Ureter (tissue), 1 donor: ENCODE data around the gene PCDHB9. TPM values are rescaled to one million over a fixed set of nuclear protein-coding genes. Genes with fewer than 3 reads are reported as not detected.
"Not testable (repeated sequence)": the region's sequence is repeated elsewhere in the genome, so short reads cannot be mapped to it uniquely, and the experiment has no call there.

Source experiments
- DNase-seq: peaks from one replicate; pipeline ENCODE4 v3.0.0-alpha.2; 2020; ENCODE audit warnings: low spot score
- total RNA-seq: library from RNA; stranded (reverse); gene quantifications from one replicate; pipeline ENCODE4 v1.2.4, GENCODE V29; 2023
- donor health status: DM: yes; HTN: yes; CAD: no.

The PCDHB9 gene
- 1.9 TPM for total RNA-seq

- no peak for DNase-seq
Measured at GRCh38 chr5:141186897-141187512, at the start of gene PCDHB9. Gene PCDHB9 (plus strand): TSS chr5:141187161. CDS start chr5:141187319, 158 bp downstream.

DNA sequence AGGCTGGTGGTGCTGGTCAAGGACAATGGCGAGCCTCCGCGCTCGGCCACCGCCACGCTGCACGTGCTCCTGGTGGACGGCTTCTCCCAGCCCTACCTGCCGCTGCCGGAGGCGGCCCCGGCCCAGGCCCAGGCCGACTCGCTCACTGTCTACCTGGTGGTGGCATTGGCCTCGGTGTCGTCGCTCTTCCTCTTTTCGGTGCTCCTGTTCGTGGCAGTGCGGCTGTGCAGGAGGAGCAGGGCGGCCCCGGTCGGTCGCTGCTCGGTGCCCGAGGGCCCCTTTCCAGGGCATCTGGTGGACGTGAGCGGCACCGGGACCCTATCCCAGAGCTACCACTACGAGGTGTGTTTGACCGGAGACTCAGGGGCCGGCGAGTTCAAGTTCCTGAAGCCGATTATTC, 49.6 kb upstream of the PCDHB9 start:
- not testable (repeated sequence) for DNase-seq

DNA sequence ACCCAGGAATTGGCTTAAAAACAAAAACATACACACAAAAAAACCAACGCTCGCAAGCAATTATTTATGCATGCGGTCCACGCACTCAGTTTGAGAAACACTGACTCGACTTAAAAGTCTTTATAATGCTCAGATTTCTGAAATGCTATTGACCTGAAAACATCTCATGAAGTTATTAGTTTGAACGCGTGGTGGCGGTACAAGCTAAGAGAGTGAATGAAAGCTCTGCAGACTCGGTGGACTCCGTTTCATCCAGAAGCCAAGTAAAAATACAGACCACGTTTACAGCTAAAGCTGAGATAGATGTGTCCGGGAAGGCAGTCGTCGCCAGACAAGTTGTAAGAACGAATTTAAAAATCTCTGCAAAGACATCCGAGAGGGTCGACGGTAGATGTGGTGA, 37.1 kb upstream of the PCDHB9 start, which contains the start of gene PCDHB6:
Gene PCDHB6, plus strand, starts transcription at position 246 of the 400 bp plus-strand sequence. CDS start 201 bp downstream, outside the sequence.
- no peak for DNase-seq

DNA sequence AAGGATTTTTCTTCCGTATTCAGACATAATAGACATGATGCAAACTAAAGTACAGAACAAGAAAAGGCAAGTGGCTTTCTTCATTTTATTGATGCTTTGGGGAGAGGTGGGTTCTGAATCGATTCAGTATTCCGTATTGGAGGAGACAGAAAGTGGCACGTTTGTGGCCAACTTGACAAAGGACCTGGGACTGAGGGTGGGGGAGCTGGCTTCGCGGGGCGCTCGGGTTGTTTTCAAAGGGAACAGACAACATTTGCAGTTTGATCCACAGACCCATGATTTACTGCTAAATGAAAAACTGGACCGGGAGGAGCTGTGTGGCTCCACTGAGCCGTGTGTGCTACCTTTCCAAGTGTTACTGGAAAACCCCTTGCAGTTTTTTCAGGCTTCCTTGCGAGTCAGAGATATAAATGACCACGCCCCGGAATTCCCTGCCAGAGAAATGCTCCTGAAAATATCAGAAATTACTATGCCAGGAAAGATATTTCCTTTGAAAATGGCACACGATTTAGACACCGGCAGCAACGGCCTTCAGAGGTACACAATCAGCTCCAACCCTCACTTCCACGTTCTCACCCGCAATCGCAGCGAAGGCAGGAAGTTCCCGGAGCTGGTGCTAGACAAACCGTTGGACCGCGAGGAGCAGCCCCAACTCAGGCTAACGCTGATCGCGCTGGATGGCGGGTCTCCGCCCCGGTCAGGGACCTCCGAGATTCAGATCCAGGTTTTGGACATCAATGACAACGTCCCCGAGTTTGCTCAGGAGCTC, 36.6 kb upstream of the PCDHB9 start:
- no peak for DNase-seq

DNA sequence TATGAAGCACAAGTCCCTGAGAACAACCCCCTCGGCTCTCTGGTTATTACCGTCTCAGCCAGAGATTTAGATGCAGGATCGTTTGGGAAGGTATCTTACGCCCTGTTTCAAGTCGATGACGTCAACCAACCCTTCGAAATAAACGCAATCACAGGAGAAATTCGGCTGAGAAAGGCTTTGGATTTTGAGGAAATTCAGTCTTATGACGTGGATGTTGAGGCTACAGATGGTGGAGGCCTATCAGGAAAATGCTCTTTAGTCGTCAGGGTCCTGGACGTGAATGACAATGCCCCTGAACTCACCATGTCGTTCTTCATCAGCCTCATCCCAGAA, 36.0 kb upstream of the PCDHB9 start:
- no peak for DNase-seq

GRCh38 chr5:141151632-141152031, 35.3 kb upstream of the PCDHB9 start:
- DNase-seq, result not testable (repeated sequence)

DNA sequence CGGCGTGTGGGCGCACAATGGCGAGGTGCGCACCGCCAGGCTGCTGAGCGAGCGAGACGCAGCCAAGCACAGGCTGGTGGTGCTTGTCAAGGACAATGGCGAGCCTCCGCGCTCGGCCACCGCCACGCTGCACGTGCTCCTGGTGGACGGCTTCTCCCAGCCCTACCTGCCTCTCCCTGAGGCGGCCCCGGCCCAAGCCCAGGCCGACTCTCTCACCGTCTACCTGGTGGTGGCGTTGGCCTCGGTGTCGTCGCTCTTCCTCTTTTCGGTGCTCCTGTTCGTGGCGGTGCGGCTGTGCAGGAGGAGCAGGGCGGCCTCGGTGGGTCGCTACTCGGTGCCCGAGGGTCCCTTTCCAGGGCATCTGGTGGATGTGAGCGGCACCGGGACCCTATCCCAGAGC, 34.9 kb upstream of the PCDHB9 start:
- not testable (repeated sequence) for DNase-seq

DNA sequence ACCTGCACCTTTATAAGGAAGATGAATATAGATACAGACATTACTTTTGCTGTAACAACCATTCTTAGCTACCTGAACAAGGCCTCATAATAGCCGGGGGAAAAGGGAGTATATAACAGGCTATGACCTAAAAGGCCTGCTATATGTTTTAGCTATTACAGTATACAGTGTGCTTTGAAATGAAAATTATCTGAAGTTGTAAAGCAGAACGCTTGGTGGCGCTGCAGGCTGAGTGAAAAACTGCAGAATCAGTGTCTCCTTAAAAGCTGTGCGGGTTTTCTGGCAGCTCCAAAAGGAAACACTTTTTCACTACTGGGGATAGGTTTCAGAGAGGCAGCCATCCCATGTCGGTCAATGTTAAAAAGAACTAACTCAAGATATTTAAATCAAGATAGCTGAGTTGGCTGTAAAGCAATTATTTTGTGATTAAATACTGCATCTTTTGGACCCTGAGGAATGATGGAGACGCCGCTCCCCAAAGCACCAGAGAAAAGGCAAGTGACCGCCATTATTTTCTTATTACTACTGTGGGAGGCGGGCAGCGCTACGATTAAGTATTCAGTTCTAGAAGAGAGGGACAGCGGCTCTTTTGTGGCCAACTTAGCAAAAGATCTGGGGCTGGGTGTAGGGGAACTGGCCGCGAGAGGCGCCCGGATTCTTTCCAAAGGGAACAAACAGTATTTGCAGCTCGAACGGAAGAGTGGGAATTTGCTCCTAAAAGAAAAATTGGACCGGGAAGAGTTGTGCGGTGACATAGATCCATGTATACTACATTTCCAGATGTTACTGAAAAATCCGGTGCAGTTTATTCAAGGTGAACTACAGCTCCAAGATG, 31.2 kb upstream of the PCDHB9 start:
- no peak for DNase-seq

GRCh38 chr5:141157356-141157755, 29.6 kb upstream of the PCDHB9 start:
- not testable (repeated sequence) for DNase-seq

- not testable (repeated sequence) for DNase-seq
Measured at GRCh38 chr5:141157901-141158300, 29.1 kb upstream of the PCDHB9 start.

DNA sequence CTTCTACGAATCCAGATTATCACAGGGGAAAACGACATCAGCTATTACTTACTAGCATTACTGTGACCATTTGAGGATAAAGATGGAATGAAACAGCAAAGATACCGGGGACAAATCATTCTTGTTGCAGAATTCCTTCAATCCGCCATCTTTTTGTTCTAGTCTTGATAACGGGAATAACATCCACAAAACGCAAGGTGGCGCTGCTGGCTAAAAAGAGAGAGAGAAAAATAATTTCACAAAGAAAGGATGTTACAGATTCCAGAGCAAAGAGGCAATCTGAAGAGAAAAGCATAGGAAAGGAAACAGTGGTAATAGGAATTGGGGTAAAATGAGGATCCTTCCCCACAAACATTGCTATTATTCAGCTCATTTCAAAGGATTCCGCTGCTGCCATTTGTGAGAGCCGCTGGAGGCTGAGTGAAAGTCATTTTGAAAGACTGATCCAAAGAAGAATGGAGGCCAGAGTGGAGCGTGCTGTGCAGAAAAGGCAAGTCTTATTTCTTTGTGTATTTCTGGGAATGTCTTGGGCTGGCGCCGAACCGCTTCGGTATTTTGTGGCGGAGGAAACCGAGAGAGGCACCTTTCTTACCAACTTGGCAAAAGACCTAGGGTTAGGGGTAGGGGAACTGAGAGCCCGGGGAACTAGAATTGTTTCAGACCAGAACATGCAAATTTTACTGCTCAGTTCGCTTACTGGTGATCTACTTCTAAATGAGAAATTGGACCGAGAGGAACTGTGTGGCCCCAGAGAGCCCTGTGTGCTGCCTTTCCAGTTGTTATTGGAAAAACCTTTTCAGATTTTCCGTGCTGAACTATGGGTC, 14.4 kb upstream of the PCDHB9 start, which contains the start of gene PCDHB7:
Gene PCDHB7, plus strand, starts transcription at position 264 of the 824 bp plus-strand sequence. Its CDS starts 192 bp downstream, at position 456.
- DNase-seq, result no peak

GRCh38 chr5:141174291-141175104, 12.5 kb upstream of the PCDHB9 start:
- DNase-seq, result not testable (repeated sequence)

GRCh38 chr5:141175933-141176332, 11.0 kb upstream of the PCDHB9 start:
- no peak for DNase-seq

DNA sequence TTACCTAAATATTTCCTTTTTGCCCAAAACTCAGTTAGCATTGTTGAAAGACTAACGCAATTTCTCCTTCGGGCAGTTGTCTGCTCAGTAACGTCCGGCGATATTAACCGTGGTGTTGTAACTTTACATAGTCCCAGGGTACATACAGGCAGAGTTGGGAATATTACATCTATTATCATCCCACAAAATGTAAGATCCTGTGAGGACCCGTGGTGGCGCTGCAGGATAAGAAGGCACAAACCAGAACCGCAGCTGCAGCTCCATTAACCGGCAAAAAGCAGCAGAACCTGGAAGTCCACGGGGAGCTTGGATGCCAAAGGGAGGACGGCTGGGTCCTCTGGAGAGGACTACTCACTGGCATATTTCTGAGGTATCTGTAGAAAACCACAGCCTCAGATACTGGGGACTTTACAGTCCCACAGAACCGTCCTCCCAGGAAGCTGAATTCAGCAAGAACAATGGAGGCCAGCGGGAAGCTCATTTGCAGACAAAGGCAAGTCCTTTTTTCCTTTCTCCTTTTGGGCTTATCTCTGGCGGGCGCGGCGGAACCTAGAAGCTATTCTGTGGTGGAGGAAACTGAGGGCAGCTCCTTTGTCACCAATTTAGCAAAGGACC, 9.3 kb upstream of the PCDHB9 start, which contains the start of gene PCDHB8:
Gene PCDHB8, plus strand, starts transcription at position 214 of the 615 bp plus-strand sequence. Its CDS starts 245 bp downstream, at position 459.
- DNase-seq, result not testable (repeated sequence)

DNA sequence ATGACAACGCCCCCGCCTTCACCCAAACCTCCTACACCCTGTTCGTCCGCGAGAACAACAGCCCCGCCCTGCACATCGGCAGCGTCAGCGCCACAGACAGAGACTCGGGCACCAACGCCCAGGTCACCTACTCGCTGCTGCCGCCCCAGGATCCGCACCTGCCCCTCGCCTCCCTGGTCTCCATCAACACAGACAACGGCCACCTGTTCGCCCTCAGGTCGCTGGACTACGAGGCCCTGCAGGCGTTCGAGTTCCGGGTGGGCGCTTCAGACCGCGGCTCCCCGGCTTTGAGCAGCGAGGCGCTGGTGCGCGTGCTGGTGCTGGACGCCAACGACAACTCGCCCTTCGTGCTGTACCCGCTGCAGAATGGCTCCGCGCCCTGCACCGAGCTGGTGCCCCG, 7.6 kb upstream of the PCDHB9 start:
- not testable (repeated sequence) for DNase-seq

GRCh38 chr5:141179876-141180275, 7.1 kb upstream of the PCDHB9 start:
- DNase-seq, result not testable (repeated sequence)

GRCh38 chr5:141180313-141180712, 6.6 kb upstream of the PCDHB9 start:
- no peak for DNase-seq

GRCh38 chr5:141182248-141182647, 4.7 kb upstream of the PCDHB9 start, which contains the start of gene PCDHB16:
Gene PCDHB16 (plus strand): TSS chr5:141182387. CDS start chr5:141182560, 173 bp downstream.
- DNase-seq, result no peak

- DNase-seq, result not testable (repeated sequence)
Measured at GRCh38 chr5:141184117-141184855, 2.7 kb upstream of the PCDHB9 start.
